H1 (cell line): ENCODE results near the gene COL5A1. TPM values are rescaled to one million over a fixed set of nuclear protein-coding genes. Genes with fewer than 3 reads are reported as not detected.

Experiments
- ASH2L ChIP-seq: fragments of 200-600, 300-600 bp; sonication (generic); IDR thresholded peaks from one replicate; pipeline ENCODE4 v1.7.1; 2017; ENCODE audit warnings: low read length
- EGR1 ChIP-seq: IDR thresholded peaks from 2 replicates; pipeline ENCODE4 v1.6.1; 2011; ENCODE audit warnings: low read depth, low read length, borderline replicate concordance
- NRF1 ChIP-seq: IDR thresholded peaks from 2 replicates; pipeline ENCODE4 v1.6.1; 2011; ENCODE audit warnings: mild to moderate bottlenecking, low read depth, low read length, improper control_type of control experiment
- polyA plus RNA-seq, 7 experiments: library from polyadenylated mRNA; depleted of rRNA in 3 of 7; stranded (reverse) in 5 of 7; unstranded in 2 of 7; fragments of >200 nt in 5 of 7; fragments of 200-250 nt in 2 of 7; gene quantifications; 1 replicate in 5 of 7; 2 replicates in 1 of 7; 4 replicates in 1 of 7; pipeline versions ENCODE4 v1.2.1 to v1.2.3, GENCODE V29; 2011 to 2013; ENCODE audit warnings: missing spikeins in 2 of 7, mixed read lengths in 2 of 7
- total RNA-seq: library from RNA; stranded (reverse); fragmentation: NEBNext Ultra II Directional; extraction: Animal tissue kit (Norgen Biotek cat#: 25700); gene quantifications from 2 replicates; pipeline ENCODE4 v1.2.1, GENCODE V29; 2021

The COL5A1 gene
- total and polyA plus RNA-seq, 2 of the 8 experiments (the other 6 are each of a cell fraction or from before 2014, with no cell fraction given), result 3.8 to 12.0 TPM

DNA sequence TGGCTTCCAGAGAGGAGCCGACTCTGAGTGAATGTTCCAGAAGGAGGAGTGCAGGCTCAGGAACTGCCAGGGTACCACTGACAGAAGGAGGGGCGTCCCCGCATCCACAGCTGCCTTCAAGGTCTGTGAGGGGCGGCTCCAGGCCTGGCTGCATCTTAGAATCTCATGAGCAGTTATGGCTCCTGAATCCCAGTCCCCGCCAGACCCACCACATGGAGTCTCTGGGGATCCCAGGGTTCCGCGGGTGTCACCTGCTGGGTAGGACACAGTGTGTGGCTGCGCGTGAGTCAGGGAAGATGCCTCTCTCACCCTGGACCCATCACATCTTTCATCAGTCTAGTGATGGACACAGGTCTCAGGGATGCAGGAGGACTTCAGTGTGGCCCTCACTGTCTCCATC is 79.2 kb downstream of the COL5A1 start (continued):
- no peak for TF ChIP-seq ASH2L
- TF ChIP-seq EGR1, result no peak
- TF ChIP-seq NRF1, result no peak
